HG03196 (cell line): Measurements from ENCODE around the gene PEAK1.

Experiments
- ATAC-seq: cut with Tn5 transposase; IDR thresholded peaks from one replicate; pipeline ENCODE4 v1.9.1; 2021; ENCODE audit not compliant: unreplicated experiment

The PEAK1 gene

DNA sequence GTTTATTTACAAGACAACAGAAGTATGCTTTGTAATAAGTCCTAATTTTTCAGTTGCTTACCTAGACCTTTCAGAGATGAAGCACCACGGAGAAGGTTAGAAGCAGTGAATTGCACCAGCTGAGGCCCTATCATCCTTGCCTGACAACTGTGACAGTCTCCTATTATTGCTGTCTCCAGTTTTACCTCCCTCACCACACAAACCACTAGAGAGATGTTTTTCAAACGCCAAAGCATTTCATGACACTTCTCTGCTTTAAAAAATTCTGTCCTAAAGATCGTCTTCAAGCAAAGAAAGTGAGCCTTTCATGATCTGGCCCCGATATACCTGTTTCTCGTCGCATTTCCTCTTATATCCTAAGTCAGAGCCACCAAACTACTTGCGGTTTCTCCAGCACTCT lies 276.7 kb downstream of the PEAK1 start:
- no peak for ATAC-seq

DNA sequence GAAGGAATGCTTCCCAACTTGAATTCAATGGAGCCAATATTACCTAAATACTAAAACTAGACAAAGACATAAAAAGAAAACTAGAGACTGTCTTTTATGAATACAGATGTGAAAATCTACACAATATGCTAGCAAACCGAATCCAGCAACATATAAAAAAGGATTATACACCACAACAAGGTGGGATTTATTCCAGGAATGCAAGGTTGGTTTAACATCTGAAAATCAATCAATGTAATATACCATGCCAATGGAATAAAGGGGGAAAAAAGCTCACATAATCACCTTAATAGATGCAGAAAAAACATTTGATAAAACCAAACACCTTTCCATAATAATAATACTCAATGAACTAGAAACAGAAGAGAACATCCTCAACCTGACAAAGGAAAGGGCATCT lies 279.7 kb downstream of the PEAK1 start:
- ATAC-seq, result no peak

DNA sequence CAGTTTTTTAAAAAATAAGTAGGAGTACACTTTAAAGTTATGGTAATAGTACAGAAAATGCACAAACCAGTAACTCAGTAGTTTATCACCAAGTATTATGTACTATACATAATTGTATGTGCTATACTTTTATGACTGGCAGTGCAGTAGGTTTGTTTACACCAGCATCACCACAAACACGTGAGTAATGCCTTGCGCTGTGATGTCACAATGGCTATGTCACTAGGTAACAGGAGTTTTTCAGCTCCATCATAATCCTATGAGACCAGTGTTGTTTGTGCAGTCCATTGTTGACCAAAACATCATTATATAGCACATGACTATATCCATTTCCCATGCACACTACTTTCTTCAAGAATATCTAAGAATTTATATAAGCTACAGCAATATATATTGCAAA lies 280.6 kb downstream of the PEAK1 start:
- ATAC-seq, result no peak

DNA sequence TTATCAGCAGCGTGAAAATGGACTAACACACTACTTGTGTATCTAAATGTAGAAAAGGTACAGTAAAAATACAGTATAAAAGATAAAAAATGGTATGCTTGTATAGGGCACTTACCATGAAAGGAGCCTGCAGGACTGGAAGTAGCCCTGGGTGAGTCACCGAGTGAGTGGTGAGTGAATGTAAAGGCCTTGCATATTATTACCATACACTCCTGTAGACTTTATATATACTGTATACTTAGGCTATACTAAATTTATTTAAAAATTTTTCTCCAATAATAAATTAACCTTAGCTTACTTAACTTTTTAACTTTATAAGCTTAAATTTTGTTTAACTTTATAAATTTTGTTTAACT lies 281.8 kb downstream of the PEAK1 start:
- no peak for ATAC-seq

DNA sequence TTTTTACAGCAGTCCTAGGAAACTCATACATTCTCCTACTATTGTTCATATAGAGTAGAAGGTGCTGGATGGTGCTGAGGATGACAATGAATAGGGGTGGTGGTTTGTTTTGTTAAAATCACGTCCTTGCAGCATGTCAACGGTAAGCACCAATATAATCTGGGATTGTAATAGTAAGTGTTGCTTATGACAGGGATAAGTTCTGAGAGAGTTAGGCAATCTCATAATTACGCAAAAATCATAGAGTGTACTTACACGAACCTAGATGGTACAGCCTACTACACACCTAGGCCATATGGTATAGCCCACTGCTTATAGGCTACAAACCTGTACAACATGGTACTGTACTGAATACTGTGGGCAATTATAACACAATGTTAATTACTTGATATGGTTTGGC lies 284.7 kb downstream of the PEAK1 start:
- ATAC-seq, result no peak

DNA sequence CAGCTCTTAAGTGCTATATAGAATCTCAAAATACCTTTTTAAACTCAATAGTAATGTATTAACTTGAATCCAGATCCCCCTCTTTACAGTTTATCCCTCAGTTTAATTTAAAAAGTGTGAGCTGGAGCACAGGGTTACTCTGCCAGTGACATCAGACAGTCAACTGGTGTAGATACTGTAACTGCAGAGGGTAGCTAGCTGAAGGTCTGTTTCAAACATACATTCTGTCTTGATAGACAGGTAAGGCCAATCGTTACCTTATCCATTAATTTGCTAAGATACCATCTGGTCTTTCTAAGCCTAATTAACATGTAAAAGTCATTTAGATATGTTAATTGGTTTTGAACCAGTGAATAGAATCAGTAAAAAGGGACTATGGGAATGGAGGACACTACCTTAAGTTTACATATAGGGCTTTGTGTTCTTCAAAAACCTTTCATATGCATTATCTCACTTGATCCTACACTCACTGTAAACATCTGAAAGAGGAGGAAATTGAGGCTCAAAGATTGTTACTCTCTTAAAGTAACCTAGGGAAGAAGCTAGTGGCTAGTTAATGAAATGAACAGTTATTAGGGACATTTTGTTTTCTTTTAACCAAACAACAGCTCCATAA lies 289.5 kb downstream of the PEAK1 start:
- ATAC-seq, result no peak

DNA sequence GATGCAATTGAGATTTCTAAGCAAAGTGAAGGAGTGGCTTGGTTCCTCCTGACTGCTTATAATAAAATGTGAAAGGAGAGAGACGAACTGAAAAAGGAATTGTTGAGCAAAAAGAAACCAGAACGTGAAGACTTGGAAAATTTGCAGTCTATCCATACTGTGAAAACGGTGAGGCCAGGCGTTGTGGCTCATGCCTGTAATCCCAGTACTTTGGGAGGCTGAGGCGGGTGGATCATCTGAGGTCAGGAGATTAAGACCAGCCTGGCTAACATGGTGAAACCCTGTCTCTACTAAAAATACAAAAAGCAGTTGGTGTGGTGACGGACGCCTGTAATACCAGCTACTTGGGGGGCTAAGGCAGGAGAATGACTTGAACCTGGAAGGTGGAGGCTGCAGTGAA lies 292.3 kb downstream of the PEAK1 start:
- ATAC-seq, result no peak

DNA sequence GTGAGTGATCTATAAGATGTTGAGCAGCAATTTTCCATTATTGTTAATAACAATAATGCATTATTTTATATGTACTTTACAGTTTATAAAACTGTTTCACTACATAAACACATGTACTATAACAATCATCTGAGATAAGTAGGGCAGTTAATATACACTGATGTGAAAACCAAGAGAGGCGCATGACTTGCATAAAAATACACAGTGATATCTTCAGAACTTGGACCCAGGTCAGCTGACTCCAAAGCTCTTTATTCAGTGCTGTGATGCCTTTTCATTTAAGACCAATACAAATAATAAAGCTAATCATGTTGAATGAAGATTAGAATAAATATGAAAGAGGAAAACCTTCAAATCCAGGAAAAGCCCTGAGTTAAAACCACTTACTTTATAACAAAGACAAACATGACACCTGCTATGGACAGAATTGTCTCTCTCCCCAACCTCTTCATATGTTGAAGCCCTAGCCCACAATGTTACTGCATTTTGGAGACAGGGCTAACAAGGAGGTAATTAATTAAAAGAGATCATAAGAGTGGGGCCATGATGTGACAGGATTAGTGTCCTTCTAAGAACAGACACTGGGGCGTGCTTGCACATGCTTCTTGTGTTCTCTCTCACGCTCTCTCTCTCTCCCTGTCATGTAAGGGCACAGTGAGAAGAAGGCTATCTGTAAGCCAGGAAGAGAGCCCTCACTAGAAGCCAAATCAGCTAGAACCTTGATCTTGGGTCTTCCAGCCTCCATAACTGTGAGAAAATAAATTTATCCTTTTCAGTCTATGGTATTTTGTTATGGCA lies 293.2 kb downstream of the PEAK1 start:
- ATAC-seq, result no peak

DNA sequence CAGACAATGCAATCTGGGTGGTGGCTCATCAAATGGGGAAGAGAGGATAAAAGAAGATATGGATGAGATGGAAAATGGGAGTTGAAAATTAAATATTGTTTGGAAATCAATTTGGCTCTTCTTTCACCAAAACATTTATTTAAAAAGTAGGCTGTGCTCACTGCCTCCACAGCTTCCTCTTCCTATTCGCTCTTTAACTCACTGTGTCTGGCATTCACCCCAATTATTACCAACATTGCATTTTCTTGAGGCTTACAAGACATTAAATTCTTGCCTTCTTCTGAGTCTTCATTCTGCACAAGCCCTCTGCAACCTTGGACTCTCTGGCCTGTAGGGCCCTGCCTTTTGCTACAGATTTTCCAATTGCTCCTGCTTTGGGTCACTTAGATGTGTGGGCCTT lies 296.1 kb downstream of the PEAK1 start:
- no peak for ATAC-seq

DNA sequence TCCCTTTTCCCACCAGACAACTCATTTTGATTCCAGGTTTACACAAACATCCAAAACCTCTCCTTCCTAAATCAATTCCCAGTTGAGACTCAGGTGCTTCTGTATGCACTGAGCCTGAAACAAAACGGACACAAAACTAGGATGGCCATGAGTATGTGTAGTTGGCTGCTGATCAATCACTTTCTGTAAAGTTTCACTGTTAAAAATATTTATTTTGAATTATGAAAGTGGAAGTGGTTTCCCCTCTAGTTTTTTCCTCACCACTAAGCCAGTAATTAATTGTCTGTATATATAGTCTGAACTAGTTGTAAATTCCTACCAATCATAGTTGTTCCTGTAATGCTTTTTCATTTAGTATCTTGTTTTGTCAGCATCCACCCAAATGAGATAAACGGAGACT lies 297.3 kb downstream of the PEAK1 start:
- ATAC-seq, result no peak

DNA sequence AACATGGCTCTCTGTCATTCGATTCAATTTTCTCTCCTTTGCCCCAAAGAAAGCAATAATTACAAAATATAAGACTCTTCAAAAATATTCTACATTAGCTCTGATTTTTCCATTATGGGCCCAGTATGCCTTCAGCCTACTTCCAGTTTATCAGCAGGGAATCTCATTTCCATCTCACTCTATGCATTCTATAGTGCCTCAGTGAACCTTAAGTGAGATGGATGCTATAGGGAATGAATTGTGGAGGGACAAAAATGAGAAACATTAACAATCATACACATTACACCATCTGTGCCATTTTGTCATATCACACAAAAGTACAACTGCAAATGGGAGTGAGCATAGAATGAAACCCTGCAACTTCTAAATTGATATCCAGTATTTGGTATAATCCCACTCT lies 298.3 kb downstream of the PEAK1 start:
- no peak for ATAC-seq

DNA sequence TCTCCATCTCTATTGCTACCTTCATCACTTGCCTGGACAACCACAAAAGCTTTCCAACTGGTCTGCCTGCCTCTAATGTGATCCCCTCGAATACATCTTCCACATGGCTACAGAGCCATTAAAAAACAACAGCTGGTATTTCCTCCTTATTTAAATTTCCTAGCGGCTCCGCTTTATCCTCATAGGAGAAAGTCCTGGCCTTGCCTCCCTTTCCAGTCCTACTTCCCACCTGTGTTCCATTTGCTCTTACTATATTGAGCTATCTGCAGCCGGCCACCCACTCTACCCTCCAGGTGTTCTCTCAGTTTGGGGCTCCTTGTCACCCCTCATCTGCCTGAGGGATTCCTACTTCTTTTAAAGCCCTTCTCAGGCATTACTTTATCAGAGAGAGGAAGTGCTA lies 299.3 kb downstream of the PEAK1 start:
- no peak for ATAC-seq

DNA sequence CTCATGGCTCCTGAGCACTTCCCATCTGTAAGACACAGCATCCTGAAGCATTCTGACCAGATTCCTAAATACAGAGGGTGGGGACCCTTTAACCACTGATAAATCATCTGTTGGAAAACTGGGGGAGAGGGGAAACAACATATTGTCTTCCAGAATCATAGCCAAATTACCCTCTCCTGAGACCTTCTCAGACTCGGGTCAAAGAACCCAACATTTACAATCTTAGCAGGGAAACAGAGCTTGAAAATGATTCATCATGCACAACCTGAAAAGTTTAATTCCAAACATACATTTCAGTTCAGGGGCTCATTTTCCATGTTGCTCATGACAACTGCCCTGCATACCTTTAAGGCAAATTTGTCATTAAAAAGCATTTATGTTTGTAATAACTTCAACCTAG lies 300.5 kb downstream of the PEAK1 start:
- no peak for ATAC-seq

DNA sequence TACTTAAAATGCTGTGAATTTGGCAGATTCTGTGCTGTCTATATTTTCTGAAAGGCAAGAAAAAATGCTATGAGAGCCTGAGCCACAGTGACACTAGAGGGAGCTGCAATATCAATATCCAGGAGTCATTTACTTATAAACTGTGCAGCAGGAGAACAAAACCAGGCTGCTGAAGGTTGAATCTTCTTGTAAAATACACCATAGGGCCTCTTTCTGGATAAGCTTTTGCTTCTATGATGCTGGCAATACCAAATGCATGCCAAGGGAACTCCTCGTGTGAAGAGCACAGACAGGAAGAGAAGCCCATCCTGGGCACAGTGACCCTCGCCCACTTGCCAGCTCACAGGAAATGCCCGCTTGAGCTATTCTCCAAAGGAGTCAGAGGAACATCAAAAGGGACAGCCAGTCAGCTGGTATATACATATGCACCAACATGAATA lies 301.0 kb downstream of the PEAK1 start:
- ATAC-seq, result no peak

DNA sequence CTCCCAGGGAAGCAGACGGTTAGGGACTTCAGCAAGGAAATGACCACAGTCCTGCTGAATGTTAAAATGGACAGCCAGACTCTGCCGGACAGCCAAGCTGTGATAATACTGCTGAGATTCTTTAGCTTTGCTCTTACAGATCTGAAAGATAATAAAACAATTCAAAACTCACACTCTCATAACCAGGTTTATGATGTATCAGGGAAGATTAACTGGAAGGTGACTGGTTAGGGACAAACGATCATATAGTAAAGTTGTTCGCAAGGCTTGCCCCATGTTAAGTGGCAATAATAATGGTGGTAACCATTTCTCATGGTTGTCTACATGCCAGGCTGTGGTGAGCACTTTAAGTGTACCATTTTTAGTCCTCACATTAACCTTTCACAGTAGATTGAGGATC lies 304.7 kb downstream of the PEAK1 start:
- ATAC-seq, result no peak

DNA sequence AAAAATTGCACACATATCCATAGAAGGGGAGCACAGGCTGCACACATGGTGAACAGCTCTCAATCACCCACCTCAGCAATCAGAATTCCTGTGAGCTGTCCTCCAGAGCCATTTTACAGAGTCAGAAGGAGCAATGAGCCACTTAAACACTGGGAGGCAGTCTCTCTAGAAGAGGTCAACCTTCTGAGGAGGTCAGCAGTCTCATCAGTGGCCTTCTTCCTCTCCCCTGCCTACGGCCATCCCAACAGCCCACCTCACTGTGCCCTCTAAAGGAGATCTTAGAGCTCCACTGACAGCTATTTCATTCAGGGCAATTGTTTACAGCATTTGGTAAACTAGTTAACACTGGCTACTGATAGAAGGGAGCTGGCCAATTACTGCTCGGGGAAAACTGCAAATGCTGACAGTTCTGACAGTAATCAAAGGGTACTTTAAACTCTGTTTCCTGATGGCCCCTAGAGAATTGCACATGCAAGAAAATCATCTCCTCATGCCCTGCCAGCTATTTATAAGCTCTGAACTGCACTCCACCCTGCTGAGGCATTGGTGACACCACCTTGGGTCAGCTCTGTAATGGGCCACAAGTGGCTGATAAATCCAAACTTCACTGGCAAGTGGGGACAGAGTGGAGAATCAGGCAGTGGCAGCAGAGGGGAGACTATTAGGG lies 306.9 kb downstream of the PEAK1 start:
- no peak for ATAC-seq

DNA sequence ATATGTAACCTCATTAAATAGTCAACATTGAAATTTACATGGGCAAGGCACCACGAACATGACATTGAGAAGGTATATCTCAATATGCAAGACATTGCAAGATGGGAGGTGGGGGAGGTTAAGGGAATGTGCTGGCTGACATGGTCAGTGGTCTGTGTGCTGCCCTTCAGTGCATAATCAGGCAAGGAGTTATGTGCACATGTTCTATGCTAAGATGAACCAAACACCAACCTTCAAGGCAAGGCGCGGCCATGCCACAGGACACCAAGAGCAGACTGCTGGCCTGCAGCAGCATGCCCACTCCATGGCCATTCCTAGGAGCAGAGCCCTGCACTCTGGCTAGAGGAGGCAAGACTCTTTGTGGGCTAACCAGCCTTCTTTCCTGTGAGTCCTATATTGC lies 308.1 kb downstream of the PEAK1 start:
- ATAC-seq, result no peak

DNA sequence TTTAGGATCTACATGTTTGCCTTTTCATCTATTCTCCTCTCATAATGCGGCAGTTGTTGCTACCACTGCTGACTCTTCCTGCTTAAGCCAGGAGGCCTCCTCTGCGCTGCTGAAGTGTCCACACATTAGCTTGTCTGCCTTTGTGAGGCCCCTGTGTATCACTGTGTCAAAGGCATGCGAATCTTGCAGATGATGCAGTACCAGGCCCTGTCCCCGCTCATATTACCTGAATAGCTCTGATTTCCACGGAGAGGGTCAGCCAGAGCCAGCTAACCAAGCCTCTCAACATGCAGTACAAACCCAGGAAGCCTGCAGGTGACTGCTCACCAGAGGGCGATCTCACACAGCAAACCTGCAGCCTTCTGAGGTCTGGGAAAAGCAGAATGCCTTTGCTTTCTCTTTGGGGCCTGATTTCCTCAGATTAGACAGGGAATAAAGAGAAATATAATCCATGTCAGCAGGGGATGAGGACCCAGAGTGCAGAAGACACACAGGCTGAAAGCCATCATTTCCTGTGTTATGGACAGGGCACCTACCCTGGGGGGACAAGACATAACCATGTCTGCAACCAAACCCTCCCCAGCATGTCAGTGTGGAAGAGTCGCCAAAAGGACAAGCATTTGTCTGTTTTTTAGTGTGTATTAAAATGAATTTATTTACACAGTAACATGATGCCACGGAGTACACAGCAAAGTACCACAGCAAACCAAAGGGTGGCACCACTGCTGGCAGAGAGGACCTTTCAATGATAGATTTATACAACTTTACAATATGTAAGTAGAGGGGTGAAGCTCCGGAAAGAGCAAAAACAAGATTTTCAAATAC lies 312.2 kb downstream of the PEAK1 start:
- ATAC-seq, result no peak

DNA sequence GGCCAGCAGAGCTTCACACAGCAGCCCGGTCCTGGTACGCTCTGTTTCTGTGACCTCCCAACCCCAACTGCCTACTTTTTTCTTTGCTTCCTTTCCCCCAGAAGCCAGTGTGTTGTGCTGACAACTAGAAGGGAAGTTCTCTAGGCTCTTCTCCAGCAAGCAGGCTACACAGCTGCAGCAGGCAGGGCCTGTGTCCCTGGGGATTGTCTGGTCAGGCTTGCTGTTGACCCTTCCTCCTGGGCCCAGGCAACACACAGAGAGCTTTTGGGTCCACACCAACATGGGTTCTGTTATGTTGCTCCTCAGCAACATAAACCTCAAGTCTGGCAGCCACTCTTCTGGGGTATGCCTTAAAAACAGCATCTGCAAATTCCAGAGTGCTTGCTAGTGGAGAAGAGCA lies 312.8 kb downstream of the PEAK1 start:
- no peak for ATAC-seq

DNA sequence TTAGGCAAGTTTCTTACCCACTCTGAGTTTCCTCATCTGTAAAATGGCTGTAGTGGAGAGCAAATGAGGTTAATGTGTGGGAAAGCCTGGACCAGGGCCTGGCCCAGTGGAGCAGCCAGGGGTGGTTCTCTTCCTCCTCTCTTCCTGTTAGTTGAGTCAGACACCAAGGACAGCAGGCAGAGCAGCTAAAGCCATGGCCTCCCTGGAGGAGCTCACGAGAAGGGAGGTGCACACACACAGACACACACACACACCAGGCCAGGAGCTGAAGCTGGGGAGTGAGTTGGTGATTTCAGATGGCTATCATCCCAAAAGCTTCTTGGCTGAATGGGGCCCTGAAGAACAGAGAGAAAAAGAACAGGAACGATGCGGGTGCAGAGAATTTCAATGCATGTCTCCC lies 315.7 kb downstream of the PEAK1 start:
- no peak for ATAC-seq

DNA sequence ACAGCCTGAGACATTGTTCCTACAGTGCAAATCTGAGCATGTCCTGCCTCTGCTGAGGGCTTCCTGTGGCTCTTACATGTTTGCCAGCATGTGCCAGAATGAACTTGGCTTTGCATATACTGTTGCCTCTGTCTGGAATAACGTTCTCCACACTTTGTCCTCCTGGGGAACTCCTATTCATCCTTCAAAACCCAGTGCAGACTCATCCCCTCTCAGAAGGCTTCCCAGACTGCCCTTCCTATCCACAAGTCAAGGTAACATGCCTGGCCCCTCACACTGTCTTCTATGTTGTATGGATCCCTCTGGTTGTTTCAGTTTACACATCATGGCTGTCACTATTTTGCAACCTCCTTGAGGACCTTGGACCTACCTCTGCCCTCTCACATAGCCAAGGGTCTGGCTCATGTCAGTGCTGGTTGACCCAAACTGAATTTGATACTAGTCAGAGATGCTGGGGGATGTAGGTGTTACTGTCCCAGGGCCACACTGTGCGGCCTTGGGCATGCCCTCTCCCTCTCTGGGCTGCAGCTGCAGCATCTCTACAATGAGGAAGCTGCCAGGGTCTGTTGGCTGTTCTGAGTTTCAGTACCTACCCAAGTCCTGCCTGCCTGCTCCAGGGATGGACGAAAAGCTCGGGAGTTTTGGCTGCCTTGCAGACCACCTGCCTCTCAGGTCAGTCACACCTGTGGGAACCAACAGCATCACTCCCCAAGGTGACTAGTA lies 320.0 kb downstream of the PEAK1 start:
- no peak for ATAC-seq
